ENCODE data around the gene DRAXIN.

DRAXIN gene

DNA sequence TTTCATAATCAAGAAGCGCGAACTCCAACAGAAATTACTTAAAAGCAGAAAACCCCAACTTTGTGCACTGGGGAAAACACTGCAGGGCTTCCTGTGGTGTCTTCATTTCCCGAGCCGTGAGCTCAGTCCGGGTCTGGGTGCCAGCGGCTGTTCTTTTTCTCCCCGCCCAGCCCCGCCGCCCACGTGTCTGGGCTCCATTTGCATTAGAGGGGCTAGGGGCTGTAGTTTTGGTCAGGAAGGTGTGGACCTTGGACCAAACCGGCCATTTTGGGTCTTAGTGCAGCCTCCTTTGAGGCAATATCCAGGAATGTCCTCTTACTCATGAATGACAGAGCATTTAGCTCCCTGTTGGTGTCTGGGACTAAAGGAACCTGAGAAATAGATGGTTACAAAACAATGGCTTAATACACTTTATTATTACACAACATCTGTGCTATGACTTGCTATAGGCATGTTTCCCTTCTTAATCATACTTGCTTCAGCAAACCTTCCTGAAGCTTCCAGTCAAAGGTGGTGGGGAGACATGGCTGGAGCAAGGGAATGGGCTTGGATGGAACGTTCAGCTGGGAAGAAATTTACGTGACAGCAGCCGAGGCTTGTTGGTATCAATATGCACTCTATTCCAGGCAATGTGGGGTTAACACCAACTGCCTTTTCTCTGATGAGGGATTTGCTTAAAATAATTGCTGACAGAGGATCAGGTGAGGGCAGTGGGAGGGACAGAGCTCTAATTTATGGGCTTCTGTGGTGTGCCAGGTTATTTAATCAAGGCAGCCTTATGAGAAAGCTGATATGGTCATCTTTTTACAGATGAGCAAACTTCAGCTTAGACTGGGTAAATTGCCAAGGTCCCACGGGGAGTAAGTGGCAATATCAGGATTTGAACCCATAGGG lies 45.5 kb downstream of the DRAXIN start (continued):
- TF ChIP-seq BCL11B (tag by site-specific recombination; IDR thresholded peaks at IDR 0.05; ENCODE audit: low read depth) (no peak), ZNF76 (tag by site-specific recombination; IDR thresholded peaks at IDR 0.05; ENCODE audit: borderline replicate concordance, low read depth) (0 out of 2 replicates have a peak, but pooled peaks have one; percentile 18), KLF1 (tag by site-specific recombination; IDR thresholded peaks at IDR 0.05) (no peak), ZNF366 (tag by site-specific recombination; conservative IDR thresholded peaks at IDR 0.05) (peak; percentile 77), ZNF10 (tag by site-specific recombination; IDR thresholded peaks at IDR 0.05) (peak; percentile 97), ZNF311 (tag by site-specific recombination; IDR thresholded peaks at IDR 0.05; ENCODE audit: borderline replicate concordance) (no peak), ZNF274 (IDR thresholded peaks at IDR 0.05; ENCODE audit: low read length) (no peak), ZNF274 (tag by site-specific recombination; IDR thresholded peaks at IDR 0.05; ENCODE audit: borderline replicate concordance) (no peak), ZFP3 (tag by site-specific recombination; IDR thresholded peaks at IDR 0.05; ENCODE audit: low read depth) (no peak), ZNF48 (tag by site-specific recombination; IDR thresholded peaks at IDR 0.05) (no peak), ZNF175 (tag by site-specific recombination; IDR thresholded peaks at IDR 0.05) (no peak), ZSCAN16 (tag by site-specific recombination; IDR thresholded peaks at IDR 0.05) (no peak), ZSCAN30 (tag by site-specific recombination; IDR thresholded peaks at IDR 0.05) (no peak), FEZF1 (tag by site-specific recombination; IDR thresholded peaks at IDR 0.05) (peak; percentile 36; the same call in 1 of the 2 replicates), YY2 (tag by site-specific recombination; IDR thresholded peaks at IDR 0.05) (no peak; the same call in 1 of the 2 replicates), ZNF792 (tag by site-specific recombination; IDR thresholded peaks at IDR 0.05) (no peak), ZNF561 (tag by site-specific recombination; IDR thresholded peaks at IDR 0.05; ENCODE audit: borderline replicate concordance) (0 out of 2 replicates have a peak, but pooled peaks have one; percentile 32), SP3 (tag by site-specific recombination; IDR thresholded peaks at IDR 0.05) (no peak), WT1 (tag by site-specific recombination; IDR thresholded peaks at IDR 0.05) (0 out of 2 replicates have a peak, but pooled peaks have one; percentile 15), GLIS1 (tag by site-specific recombination; IDR thresholded peaks at IDR 0.05) (peak; percentile 59), ZNF335 (tag by site-specific recombination; conservative IDR thresholded peaks at IDR 0.05) (peak; percentile 94)
- TF ChIP-seq, protein P1, sequence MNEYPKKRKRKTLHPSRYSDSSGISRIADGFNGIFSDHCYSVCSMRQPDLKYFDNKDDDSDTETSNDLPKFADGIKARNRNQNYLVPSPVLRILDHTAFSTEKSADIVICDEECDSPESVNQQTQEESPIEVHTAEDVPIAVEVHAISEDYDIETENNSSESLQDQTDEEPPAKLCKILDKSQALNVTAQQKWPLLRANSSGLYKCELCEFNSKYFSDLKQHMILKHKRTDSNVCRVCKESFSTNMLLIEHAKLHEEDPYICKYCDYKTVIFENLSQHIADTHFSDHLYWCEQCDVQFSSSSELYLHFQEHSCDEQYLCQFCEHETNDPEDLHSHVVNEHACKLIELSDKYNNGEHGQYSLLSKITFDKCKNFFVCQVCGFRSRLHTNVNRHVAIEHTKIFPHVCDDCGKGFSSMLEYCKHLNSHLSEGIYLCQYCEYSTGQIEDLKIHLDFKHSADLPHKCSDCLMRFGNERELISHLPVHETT (tag by site-specific recombination; IDR thresholded peaks at IDR 0.05), result no peak
- TF ChIP-seq, protein P2, sequence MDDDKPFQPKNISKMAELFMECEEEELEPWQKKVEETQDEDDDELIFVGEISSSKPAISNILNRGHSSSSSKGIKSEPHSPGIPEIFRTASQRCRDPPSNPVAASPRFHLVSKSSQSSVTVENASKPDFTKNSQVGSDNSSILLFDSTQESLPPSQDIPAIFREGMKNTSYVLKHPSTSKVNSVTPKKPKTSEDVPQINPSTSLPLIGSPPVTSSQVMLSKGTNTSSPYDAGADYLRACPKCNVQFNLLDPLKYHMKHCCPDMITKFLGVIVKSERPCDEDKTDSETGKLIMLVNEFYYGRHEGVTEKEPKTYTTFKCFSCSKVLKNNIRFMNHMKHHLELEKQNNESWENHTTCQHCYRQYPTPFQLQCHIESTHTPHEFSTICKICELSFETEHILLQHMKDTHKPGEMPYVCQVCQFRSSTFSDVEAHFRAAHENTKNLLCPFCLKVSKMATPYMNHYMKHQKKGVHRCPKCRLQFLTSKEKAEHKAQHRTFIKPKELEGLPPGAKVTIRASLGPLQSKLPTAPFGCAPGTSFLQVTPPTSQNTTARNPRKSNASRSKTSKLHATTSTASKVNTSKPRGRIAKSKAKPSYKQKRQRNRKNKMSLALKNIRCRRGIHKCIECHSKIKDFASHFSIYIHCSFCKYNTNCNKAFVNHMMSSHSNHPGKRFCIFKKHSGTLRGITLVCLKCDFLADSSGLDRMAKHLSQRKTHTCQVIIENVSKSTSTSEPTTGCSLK (tag by site-specific recombination; IDR thresholded peaks at IDR 0.05), result no peak
- TF ChIP-seq, protein P3, sequence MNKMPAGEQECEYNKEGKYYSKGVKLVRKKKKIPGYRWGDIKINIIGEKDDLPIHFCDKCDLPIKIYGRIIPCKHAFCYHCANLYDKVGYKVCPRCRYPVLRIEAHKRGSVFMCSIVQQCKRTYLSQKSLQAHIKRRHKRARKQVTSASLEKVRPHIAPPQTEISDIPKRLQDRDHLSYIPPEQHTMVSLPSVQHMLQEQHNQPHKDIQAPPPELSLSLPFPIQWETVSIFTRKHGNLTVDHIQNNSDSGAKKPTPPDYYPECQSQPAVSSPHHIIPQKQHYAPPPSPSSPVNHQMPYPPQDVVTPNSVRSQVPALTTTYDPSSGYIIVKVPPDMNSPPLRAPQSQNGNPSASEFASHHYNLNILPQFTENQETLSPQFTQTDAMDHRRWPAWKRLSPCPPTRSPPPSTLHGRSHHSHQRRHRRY (tag by site-specific recombination; IDR thresholded peaks at IDR 0.05), result no peak
- TF ChIP-seq, protein P4, sequence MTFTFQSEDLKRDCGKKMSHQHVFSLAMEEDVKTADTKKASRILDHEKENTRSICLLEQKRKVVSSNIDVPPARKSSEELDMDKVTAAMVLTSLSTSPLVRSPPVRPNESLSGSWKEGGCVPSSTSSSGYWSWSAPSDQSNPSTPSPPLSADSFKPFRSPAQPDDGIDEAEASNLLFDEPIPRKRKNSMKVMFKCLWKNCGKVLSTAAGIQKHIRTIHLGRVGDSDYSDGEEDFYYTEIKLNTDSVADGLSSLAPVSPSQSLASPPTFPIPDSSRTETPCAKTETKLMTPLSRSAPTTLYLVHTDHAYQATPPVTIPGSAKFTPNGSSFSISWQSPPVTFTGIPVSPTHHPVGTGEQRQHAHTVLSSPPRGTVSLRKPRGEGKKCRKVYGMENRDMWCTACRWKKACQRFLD (tag by site-specific recombination; IDR thresholded peaks at IDR 0.05), result no peak

Data from HEK293 (cell line).